ENCODE measurements around the gene COL23A1.
"Not testable (repeated sequence)": the region's sequence is repeated elsewhere in the genome, so short reads cannot be mapped to it uniquely, and the experiment has no call there.

The COL23A1 gene

DNA sequence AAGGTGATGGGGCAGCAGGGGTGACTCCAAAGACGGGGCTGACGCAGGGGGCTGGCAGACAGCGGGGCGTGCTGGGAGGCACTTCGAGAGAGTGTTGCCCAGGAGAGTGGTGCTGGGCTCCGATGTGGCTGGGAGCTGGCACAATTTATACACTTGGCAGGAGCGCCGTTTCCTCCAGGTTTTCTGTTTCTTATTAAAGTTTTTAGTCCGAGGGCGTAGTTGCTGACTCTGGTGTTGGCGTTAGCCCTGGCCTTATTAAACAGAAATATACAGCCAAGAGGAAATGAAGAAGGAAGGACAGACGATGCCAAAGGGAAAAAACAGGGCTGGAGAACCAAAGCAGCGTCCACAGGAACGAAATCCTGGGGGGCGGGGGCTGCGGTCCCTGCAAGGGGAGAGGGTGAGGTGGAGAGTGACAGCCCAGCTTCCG, 218.0 kb downstream of the COL23A1 start:
- Histone ChIP-seq H4K20me1 (ENCODE audit: insufficient read depth, low read length) (no peaks in the 10 kb centered on the region), H3K4me2 (ENCODE audit: low read length) (no peak overlapping the region), H3K4me3 (ENCODE audit: low read length) (no peak overlapping the region), H3K9me3 (ENCODE audit: insufficient read depth, low read length) (no peaks in the 10 kb centered on the region), H3K4me1 (ENCODE audit: low read length) (no peaks in the 10 kb centered on the region), H3K27me3 (ENCODE audit: low read depth, low read length) (no peaks in the 10 kb centered on the region), H3K9ac (ENCODE audit: low read length) (no peak overlapping the region), H2AFZ (ENCODE audit: low read depth, low read length) (no peak overlapping the region), H3K27ac (ENCODE audit: low read length) (no peak overlapping the region), H3K36me3 (replicated peaks; ENCODE audit: low read depth, low read length) (no peaks in the 10 kb centered on the region), H3K79me2 (ENCODE audit: low read length) (no peaks in the 10 kb centered on the region)
- TF ChIP-seq CTCF (IDR thresholded peaks at IDR 0.05; ENCODE audit: low read depth, low read length) (no peak), EZH2phosphoT487 (IDR thresholded peaks at IDR 0.05; ENCODE audit: low read depth) (no peak)

DNA sequence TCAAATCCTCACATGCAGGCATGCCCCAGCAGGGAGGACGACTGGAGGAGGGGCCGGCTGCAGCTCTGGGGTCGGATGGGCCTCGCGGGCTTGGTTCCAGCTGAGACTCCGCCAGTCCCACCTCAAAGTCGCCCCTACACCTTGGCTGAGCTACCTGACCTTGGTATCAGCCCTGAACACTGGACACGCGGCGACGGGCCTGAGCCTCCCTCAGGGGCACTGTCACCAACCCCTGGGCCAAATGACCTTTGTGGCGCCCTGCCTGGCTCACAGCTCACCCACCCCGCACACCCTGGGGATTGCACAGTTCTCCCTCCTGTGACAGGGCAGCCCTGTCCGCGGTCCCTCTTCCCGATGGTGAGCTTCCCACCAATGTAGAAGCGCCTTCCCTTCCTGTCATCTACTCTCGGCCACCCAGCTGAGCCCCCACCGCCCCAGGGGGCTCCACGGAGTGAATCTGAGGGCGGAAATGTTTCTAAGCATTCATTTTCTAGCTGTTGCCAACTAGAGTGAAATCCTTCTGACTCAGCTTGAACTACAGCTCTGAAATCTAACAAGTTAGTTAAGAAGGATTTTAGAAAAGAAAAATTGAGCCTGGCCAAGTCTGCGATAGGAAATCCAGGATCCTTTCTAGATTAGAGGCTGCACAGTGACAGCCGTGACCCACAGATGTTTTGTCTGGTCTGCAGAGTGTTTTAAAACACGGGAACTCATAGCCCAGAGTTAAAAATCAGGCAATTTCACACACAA, 218.7 kb downstream of the COL23A1 start:
- H3K4me3 ChIP-seq (ENCODE audit: low read length) = no peak overlapping the region
- no peak for TF ChIP-seq EZH2phosphoT487 (IDR thresholded peaks at IDR 0.05; ENCODE audit: low read depth)
- TF ChIP-seq CTCF (IDR thresholded peaks at IDR 0.05; ENCODE audit: low read depth, low read length) = no peak
- H3K4me1 ChIP-seq (ENCODE audit: low read length) = no peaks in the 10 kb centered on the region
- H3K9me3 ChIP-seq (ENCODE audit: insufficient read depth, low read length) = no peaks in the 10 kb centered on the region
- H3K9ac ChIP-seq (ENCODE audit: low read length) = no peak overlapping the region
- no peak overlapping the region for H3K4me2 ChIP-seq (ENCODE audit: low read length)
- no peaks in the 10 kb centered on the region for H3K36me3 ChIP-seq (replicated peaks; ENCODE audit: low read depth, low read length)
- no peak overlapping the region for H2AFZ ChIP-seq (ENCODE audit: low read depth, low read length)
- H3K27ac ChIP-seq (ENCODE audit: low read length) = no peak overlapping the region
- no peaks in the 10 kb centered on the region for H3K27me3 ChIP-seq (ENCODE audit: low read depth, low read length)
- no peaks in the 10 kb centered on the region for H3K79me2 ChIP-seq (ENCODE audit: low read length)
- no peaks in the 10 kb centered on the region for H4K20me1 ChIP-seq (ENCODE audit: insufficient read depth, low read length)

- Histone ChIP-seq H3K4me3 (ENCODE audit: low read length) (no peak overlapping the region), H3K4me2 (ENCODE audit: low read length) (no peak overlapping the region), H3K79me2 (ENCODE audit: low read length) (no peaks in the 10 kb centered on the region), H3K9me3 (ENCODE audit: insufficient read depth, low read length) (no peaks in the 10 kb centered on the region), H2AFZ (ENCODE audit: low read depth, low read length) (no peak overlapping the region), H3K27ac (ENCODE audit: low read length) (no peak overlapping the region), H3K27me3 (ENCODE audit: low read depth, low read length) (no peaks in the 10 kb centered on the region), H3K9ac (ENCODE audit: low read length) (no peak overlapping the region), H4K20me1 (ENCODE audit: insufficient read depth, low read length) (no peaks in the 10 kb centered on the region), H3K4me1 (ENCODE audit: low read length) (no peaks in the 10 kb centered on the region), H3K36me3 (replicated peaks; ENCODE audit: low read depth, low read length) (no peaks in the 10 kb centered on the region)
- TF ChIP-seq CTCF (IDR thresholded peaks at IDR 0.05; ENCODE audit: low read depth, low read length) = no peak
- TF ChIP-seq EZH2phosphoT487 (IDR thresholded peaks at IDR 0.05; ENCODE audit: low read depth) = no peak
Measured at GRCh38 chr5:178370102-178370501, 220.1 kb downstream of the COL23A1 start.

- not testable (repeated sequence) for H3K4me1 ChIP-seq (ENCODE audit: low read length); H4K20me1 ChIP-seq (ENCODE audit: insufficient read depth, low read length); H3K9ac ChIP-seq (ENCODE audit: low read length); H3K79me2 ChIP-seq (ENCODE audit: low read length); H3K4me2 ChIP-seq (ENCODE audit: low read length); H2AFZ ChIP-seq (ENCODE audit: low read depth, low read length); H3K27ac ChIP-seq (ENCODE audit: low read length); H3K4me3 ChIP-seq (ENCODE audit: low read length); H3K27me3 ChIP-seq (ENCODE audit: low read depth, low read length); H3K9me3 ChIP-seq (ENCODE audit: insufficient read depth, low read length); H3K36me3 ChIP-seq (replicated peaks; ENCODE audit: low read depth, low read length)
Measured at GRCh38 chr5:178369469-178369868, 220.7 kb downstream of the COL23A1 start.

Measured in OCI-LY3 (cell line).